Measurements from ENCODE around the gene INTU. TPM values are rescaled to one million over a fixed set of nuclear protein-coding genes. Genes with fewer than 3 reads are reported as not detected.

Gene INTU
- total RNA-seq, 1 experiment from 2014 or later, result 3.7 TPM

DNA sequence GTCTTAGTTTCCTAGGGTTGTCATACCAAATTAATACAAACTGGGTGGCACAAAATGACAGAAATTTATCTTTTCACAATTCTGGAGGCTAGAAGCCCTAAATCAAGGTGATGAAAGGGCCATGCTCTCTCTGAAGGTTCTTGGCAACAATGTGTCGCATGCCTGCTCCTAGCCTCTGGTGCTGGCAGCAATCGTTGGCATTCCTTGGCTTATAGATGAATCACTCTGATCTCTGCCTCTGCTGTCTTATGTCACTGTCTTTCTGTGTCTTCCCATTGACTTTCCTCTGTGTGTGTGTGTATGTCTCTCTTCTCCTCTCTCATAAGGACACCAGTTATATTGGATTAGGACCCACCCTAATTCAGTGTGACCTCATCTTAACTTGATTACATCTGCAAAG is 15.9 kb upstream of the INTU start:
- no TSS peak for BruUV-seq (replicated peaks)
- Histone ChIP-seq H3K4me1 (ENCODE audit: control insufficient read depth, insufficient read depth, low read length) (no peaks in the 10 kb centered on the region), H3K4me3 (ENCODE audit: low read depth in 2 of 2, low read length in 2 of 2) (no peak overlapping the region), H3K36me3 (ENCODE audit: control insufficient read depth, insufficient read depth, low read length) (no peaks in the 10 kb centered on the region), H3K27me3 (ENCODE audit: control insufficient read depth, insufficient read depth, low read length) (peaks cover 3% of the 10 kb centered on the region; the same call in 1 of the 2 replicates), H3K9me3 (ENCODE audit: control insufficient read depth, insufficient read depth, low read depth, low read length) (no peaks in the 10 kb centered on the region), H3K27ac (ENCODE audit: low read length) (no peak overlapping the region)
- intact Hi-C loops (cut with micrococcal nuclease; ENCODE audit: unreplicated experiment), result no loop called here
- in situ Hi-C loops (cut with HindIII; ENCODE audit: low pct_unique_long_range_greater_than_20kb, low sequenced_read_pairs), result no loop called here
- DNase-seq (ENCODE audit: low read depth, low spot score) (no peak), ATAC-seq (no peak)
- TF ChIP-seq TCF7L2 (IDR thresholded peaks at IDR 0.05; ENCODE audit: low read depth, low read length) (no peak), SIN3A (IDR thresholded peaks at IDR 0.05; ENCODE audit: borderline replicate concordance, insufficient read depth, low read depth, low read length) (no peak), POLR2AphosphoS5 (IDR thresholded peaks at IDR 0.05; ENCODE audit: low read depth, low read length) (no peak)
- TF ChIP-seq, protein P1, sequence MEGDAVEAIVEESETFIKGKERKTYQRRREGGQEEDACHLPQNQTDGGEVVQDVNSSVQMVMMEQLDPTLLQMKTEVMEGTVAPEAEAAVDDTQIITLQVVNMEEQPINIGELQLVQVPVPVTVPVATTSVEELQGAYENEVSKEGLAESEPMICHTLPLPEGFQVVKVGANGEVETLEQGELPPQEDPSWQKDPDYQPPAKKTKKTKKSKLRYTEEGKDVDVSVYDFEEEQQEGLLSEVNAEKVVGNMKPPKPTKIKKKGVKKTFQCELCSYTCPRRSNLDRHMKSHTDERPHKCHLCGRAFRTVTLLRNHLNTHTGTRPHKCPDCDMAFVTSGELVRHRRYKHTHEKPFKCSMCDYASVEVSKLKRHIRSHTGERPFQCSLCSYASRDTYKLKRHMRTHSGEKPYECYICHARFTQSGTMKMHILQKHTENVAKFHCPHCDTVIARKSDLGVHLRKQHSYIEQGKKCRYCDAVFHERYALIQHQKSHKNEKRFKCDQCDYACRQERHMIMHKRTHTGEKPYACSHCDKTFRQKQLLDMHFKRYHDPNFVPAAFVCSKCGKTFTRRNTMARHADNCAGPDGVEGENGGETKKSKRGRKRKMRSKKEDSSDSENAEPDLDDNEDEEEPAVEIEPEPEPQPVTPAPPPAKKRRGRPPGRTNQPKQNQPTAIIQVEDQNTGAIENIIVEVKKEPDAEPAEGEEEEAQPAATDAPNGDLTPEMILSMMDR (IDR thresholded peaks at IDR 0.05), result no peak
- TF ChIP-seq, protein P2, sequence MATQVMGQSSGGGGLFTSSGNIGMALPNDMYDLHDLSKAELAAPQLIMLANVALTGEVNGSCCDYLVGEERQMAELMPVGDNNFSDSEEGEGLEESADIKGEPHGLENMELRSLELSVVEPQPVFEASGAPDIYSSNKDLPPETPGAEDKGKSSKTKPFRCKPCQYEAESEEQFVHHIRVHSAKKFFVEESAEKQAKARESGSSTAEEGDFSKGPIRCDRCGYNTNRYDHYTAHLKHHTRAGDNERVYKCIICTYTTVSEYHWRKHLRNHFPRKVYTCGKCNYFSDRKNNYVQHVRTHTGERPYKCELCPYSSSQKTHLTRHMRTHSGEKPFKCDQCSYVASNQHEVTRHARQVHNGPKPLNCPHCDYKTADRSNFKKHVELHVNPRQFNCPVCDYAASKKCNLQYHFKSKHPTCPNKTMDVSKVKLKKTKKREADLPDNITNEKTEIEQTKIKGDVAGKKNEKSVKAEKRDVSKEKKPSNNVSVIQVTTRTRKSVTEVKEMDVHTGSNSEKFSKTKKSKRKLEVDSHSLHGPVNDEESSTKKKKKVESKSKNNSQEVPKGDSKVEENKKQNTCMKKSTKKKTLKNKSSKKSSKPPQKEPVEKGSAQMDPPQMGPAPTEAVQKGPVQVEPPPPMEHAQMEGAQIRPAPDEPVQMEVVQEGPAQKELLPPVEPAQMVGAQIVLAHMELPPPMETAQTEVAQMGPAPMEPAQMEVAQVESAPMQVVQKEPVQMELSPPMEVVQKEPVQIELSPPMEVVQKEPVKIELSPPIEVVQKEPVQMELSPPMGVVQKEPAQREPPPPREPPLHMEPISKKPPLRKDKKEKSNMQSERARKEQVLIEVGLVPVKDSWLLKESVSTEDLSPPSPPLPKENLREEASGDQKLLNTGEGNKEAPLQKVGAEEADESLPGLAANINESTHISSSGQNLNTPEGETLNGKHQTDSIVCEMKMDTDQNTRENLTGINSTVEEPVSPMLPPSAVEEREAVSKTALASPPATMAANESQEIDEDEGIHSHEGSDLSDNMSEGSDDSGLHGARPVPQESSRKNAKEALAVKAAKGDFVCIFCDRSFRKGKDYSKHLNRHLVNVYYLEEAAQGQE (IDR thresholded peaks at IDR 0.05; ENCODE audit: insufficient read depth in 1 of 2, low read depth in 2 of 2, low read length in 1 of 2), result no peak
- POLR2A ChIA-PET, result no interaction called here
- CTCF ChIA-PET, result no interaction called here

DNA sequence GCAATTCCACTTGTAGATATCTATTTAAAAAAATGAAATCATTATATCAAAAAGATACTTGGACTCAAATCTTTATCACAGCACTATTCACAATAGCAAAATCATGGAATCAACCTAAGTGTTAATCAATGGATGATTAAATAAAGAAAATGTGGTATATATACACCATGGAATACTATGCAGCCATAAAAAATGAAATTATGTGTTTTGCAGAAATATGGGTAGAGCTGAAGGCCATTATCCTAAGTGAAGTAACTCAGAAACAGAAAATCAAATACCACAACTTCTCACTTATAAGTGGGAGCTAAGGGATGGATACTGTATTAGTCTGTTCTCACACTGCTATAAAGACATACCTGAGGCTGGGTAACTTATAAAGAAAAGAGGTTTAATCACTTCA is 14.3 kb upstream of the INTU start:
- no peak for TF ChIP-seq TCF7L2 (IDR thresholded peaks at IDR 0.05; ENCODE audit: low read depth, low read length)
- TF ChIP-seq SIN3A (IDR thresholded peaks at IDR 0.05; ENCODE audit: borderline replicate concordance, insufficient read depth, low read depth, low read length), result no peak
- ChIA-PET CTCF (no interaction called here), POLR2A (no interaction called here)
- no peak for ATAC-seq
- intact Hi-C loops (cut with micrococcal nuclease; ENCODE audit: unreplicated experiment), result no loop called here
- in situ Hi-C loops (cut with HindIII; ENCODE audit: low pct_unique_long_range_greater_than_20kb, low sequenced_read_pairs), result no loop called here
- Histone ChIP-seq H3K9me3 (ENCODE audit: control insufficient read depth, insufficient read depth, low read depth, low read length) (no peaks in the 10 kb centered on the region), H3K27me3 (ENCODE audit: control insufficient read depth, insufficient read depth, low read length) (peaks cover 3% of the 10 kb centered on the region; the same call in 1 of the 2 replicates), H3K4me3 (ENCODE audit: low read depth in 2 of 2, low read length in 2 of 2) (no peak overlapping the region), H3K27ac (ENCODE audit: low read length) (no peak overlapping the region), H3K4me1 (ENCODE audit: control insufficient read depth, insufficient read depth, low read length) (no peaks in the 10 kb centered on the region), H3K36me3 (ENCODE audit: control insufficient read depth, insufficient read depth, low read length) (no peaks in the 10 kb centered on the region)
- BruUV-seq (replicated peaks), result no TSS peak
- no peak for DNase-seq (ENCODE audit: low read depth, low spot score)

DNA sequence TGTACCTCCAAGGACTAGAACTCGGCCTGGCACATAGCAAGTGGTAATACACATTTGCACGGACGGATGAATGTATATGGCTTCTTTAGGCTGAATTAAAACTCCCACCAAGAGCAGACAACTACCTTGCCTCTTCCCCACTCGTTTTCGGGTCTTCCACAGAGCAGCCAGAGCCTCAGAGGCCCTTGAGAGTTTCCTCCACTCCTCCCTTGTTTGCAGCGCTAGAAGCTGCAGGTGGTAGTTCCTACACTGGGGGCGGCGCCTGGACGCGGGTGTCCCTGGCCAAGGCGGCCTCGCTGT is 10.2 kb upstream of the INTU start:
- POLR2A ChIA-PET, result no interaction called here
- Histone ChIP-seq H3K9me3 (ENCODE audit: control insufficient read depth, insufficient read depth, low read depth, low read length) (no peaks in the 10 kb centered on the region), H3K36me3 (ENCODE audit: control insufficient read depth, insufficient read depth, low read length) (no peaks in the 10 kb centered on the region), H3K4me3 (ENCODE audit: low read depth in 2 of 2, low read length in 2 of 2) (peak overlapping the region; percentile 51 to 68), H3K4me1 (ENCODE audit: control insufficient read depth, insufficient read depth, low read length) (no peaks in the 10 kb centered on the region), H3K27me3 (ENCODE audit: control insufficient read depth, insufficient read depth, low read length) (peaks cover 3% of the 10 kb centered on the region; the same call in 1 of the 2 replicates), H3K27ac (ENCODE audit: low read length) (no peak overlapping the region)
- peak; percentile 7; the same call in 1 of the 2 replicates for ATAC-seq
- intact Hi-C loops (cut with micrococcal nuclease; ENCODE audit: unreplicated experiment) (no loop called here), in situ Hi-C loops (cut with HindIII; ENCODE audit: low pct_unique_long_range_greater_than_20kb, low sequenced_read_pairs) (no loop called here)
- BruUV-seq (replicated peaks), result no TSS peak
- TF ChIP-seq SIN3A (IDR thresholded peaks at IDR 0.05; ENCODE audit: borderline replicate concordance, insufficient read depth, low read depth, low read length) (no peak), TCF7L2 (IDR thresholded peaks at IDR 0.05; ENCODE audit: low read depth, low read length) (no peak), POLR2AphosphoS5 (IDR thresholded peaks at IDR 0.05; ENCODE audit: low read depth, low read length) (no peak)
- TF ChIP-seq, protein P2 (IDR thresholded peaks at IDR 0.05; ENCODE audit: insufficient read depth in 1 of 2, low read depth in 2 of 2, low read length in 1 of 2), result no peak
- TF ChIP-seq, protein P1 (IDR thresholded peaks at IDR 0.05), result no peak
- no peak for DNase-seq (ENCODE audit: low read depth, low spot score)
- CTCF ChIA-PET, result interaction anchor here (1.5 kb wide), 1 partner anchor 110 kb away, joined by 3 read pairs; no protein-coding TSS in a partner anchor

Measured in Panc1 (cell line).